LNCAP (cell line): ENCODE results near the gene NRSN2.

Experiments used
- TF ChIP-seq, protein P1 (sequence below): fragments of 450-650 bp; IDR thresholded peaks from 2 replicates; pipeline ENCODE4 v1.5.1; 2017; ENCODE audit warnings: mild to moderate bottlenecking

The NRSN2 gene

DNA sequence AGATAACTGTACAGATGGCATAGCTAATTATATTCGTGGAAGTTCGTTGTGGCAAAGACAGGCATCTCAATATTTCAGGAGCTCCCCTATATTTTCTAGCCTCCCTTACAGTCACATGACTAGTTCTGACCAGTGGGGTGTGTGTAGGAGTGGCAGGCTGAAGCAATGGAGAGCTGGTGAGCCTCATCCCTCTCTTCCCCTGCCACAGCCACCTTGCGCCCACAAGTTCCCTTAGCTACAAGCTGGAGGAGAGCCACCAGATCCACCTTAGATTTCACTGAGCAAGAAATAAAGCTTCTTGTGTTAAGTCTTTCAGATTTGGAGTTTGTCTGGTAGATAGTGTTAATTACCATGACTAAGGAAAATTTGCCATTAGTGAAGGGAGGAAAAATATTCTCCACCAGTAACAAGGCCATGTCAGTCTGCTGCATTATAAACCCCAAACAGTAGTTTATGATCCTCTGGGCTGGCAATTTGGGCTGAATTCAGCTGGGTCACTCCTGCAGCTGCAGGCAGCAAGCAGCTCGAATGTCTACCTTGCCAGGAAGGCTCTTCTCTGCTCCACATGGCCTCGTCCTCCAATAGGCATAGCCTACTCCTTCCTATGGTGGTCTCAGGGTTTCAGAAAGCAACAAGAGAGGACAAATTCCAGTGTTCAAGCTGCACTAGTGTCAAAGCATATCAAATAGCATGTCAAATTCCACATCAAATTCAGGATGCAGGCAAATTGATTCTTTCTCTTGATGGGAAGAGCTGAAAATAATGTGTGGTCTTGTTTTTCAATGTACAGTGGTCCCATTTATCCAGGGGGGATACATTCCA is 53.8 kb downstream of the NRSN2 start:
- TF ChIP-seq, protein P1, sequence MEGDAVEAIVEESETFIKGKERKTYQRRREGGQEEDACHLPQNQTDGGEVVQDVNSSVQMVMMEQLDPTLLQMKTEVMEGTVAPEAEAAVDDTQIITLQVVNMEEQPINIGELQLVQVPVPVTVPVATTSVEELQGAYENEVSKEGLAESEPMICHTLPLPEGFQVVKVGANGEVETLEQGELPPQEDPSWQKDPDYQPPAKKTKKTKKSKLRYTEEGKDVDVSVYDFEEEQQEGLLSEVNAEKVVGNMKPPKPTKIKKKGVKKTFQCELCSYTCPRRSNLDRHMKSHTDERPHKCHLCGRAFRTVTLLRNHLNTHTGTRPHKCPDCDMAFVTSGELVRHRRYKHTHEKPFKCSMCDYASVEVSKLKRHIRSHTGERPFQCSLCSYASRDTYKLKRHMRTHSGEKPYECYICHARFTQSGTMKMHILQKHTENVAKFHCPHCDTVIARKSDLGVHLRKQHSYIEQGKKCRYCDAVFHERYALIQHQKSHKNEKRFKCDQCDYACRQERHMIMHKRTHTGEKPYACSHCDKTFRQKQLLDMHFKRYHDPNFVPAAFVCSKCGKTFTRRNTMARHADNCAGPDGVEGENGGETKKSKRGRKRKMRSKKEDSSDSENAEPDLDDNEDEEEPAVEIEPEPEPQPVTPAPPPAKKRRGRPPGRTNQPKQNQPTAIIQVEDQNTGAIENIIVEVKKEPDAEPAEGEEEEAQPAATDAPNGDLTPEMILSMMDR = no peak

DNA sequence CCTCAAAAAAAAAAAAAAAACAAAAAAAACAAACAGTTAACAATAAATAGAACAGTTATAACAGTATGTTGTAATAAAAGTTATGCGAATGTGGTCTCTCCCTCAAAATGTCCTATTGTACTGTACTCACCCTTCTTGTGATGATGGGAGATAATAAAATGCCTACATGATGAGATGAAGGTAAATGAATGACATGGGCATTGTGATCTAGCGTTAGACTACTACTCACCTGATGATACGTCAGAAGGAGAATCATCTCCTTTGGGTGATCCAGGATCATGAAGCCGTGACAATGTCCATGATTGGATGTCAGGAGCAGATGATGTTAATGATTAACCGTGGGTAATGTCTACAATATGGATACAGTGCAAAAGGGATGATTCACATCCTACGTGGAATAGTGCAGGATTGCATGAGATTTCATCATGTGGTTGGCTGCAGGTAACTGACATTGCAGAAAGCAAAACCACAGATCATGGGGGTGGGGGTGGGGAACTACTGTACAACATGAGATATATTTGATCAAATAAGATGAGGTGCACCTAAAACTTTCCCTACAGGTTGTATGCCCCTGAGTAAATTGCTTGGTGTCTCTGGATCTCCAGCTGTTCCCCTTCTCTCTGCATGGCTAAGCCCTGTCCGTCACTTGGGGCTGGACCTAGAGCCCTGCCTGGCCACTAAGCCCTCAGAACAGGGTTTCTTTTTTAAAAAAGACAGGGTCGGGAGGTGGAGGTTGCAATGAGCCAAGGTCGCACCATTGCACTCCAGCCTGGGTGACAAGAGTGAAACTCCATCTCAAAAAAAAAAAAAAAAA is 55.0 kb downstream of the NRSN2 start:
- TF ChIP-seq, protein P1 = no peak

DNA sequence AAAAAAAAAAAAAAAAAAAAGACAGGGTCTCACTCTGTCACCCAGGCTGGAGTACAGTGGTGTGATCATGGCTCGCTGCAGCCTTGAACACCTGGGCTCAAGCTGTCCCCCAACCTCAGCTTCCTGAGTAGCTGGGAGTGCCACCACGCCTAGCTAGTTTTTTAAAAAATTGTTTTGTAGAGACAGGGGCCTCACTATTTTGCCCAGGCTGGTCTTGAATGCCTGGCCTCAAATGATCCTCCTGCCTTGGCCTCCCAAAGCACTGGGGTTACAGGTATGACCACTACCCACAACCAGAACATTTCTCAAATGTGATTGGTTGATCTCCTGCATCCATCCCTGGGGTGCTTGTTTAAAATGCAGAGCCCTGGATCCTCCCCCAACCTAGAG is 55.6 kb downstream of the NRSN2 start:
- TF ChIP-seq, protein P1 = no peak

DNA sequence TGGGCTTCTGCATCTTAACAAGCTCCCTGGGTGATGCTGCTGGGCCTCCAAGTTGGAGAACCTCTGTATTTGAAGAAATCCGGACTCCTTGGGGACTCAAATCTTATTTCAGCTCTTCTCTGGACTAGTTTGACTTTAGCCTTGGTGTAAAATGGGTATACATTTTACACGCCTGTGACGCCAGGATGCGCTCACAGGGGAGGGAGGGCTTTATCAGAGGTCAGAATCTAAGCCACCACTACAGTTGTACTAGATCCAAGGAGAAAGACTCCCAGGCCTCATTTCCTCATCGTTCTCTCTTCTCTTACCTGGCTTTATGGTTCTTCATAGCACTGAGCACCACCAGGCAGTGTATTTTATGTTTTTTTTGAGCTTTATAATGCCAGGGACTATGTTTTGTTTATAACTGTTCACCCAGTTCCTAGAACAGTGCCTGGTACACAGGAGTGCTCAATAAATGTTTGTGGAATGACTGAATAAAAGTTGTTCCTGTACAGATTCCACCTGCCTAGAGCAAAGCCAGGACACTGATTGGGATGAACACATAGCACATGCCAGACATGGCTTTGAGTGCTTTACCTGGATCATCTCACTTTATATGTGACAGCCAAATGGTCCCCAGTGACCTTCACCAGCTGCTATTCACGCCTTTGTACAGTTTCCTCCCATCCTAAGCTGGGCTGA is 56.1 kb downstream of the NRSN2 start:
- TF ChIP-seq, protein P1 = no peak

DNA sequence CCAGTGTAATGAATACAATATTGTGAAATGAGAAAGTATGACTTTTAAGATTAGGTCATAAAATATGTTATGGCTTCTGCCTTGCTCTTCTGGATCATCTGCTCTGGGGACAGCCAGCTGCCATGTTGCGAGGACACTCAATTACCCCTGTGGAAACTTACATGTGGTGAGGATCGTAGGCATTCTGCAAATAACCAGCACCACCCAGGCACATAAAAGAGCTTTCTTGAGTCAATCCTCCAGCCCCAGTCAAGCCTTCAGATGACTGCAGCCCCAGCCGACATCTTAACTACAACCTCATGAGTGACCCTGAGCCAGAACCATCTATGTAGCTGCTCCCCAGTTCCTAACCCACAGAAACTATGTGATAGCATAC is 56.7 kb downstream of the NRSN2 start:
- TF ChIP-seq, protein P1 = no peak

DNA sequence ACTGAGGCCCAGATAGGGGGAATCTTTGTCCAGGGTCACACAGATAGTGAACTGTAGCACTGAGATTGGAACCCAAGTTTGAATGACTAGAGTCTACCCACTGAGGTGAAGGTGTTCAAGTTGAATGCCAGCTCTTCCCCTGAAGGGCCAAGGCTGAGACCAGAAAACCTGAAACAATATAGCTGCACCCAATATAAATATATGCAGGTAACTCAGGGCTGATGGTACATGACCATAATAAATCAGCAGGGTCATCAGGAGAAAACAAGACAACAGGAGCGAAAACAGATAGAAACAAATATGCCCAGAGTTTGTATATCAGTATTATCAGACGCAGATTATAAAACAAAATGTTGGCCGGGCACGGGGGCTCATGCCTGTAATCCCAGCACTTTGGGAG is 57.2 kb downstream of the NRSN2 start:
- TF ChIP-seq, protein P1 = no peak
